ENCODE measurements around the gene KIAA1217.

KIAA1217 gene

GRCh38 chr10:24376731-24377130, 167.8 kb downstream of the KIAA1217 start:
- no peaks in the 10 kb centered on the region for H3K9me3 ChIP-seq (replicated peaks in 1 of 2; ENCODE audit: control insufficient read depth in 2 of 2, insufficient read depth in 1 of 2, low read depth in 1 of 2, low read length in 2 of 2)
- no peak for DNase-seq (ENCODE audit: low spot score)
- no peak overlapping the region for H2AFZ ChIP-seq (ENCODE audit: low read length)
- H3K4ac ChIP-seq (ENCODE audit: low read length): no peak overlapping the region
- H3K14ac ChIP-seq (ENCODE audit: low read length): no peak overlapping the region
- no peak overlapping the region for H3K4me3 ChIP-seq (ENCODE audit: low read length in 2 of 2)
- no peak overlapping the region for H2BK120ac ChIP-seq (ENCODE audit: low read depth, low read length)
- H2AK5ac ChIP-seq (ENCODE audit: low read depth, low read length): no peak overlapping the region
- no peak overlapping the region for H2BK15ac ChIP-seq (ENCODE audit: low read length)
- H3K4me1 ChIP-seq (ENCODE audit: control insufficient read depth in 2 of 2, insufficient read depth in 1 of 2, low read depth in 1 of 2, low read length in 2 of 2): no peaks in the 10 kb centered on the region
- H4K91ac ChIP-seq (ENCODE audit: low read depth, low read length, poor library complexity): no peak overlapping the region
- no peak overlapping the region for H2BK12ac ChIP-seq (ENCODE audit: low read length)
- no peak overlapping the region for H4K8ac ChIP-seq (ENCODE audit: low read depth, low read length)
- no peak overlapping the region for H3K23ac ChIP-seq (ENCODE audit: low read depth, low read length, poor library complexity)
- no peaks in the 10 kb centered on the region for H3K27me3 ChIP-seq (ENCODE audit: control insufficient read depth in 3 of 3, insufficient read depth in 3 of 3, low read depth in 1 of 3, low read length in 3 of 3)
- no CpG with 5 or more reads among the region's 4 CpGs for WGBS, 2 donors (ENCODE audit: extremely low coverage in 2 of 2, insufficient read length in 2 of 2, insufficient replicate concordance in 1 of 2)
- H3K9ac ChIP-seq (ENCODE audit: low read depth, low read length, poor library complexity): no peak overlapping the region
- no peaks in the 10 kb centered on the region for H3K36me3 ChIP-seq (replicated peaks in 1 of 2; ENCODE audit: control insufficient read depth in 2 of 2, insufficient read depth in 2 of 2, low read length in 2 of 2)
- no peak overlapping the region for H3K27ac ChIP-seq (replicated peaks; ENCODE audit: low read length)
- no peaks in the 10 kb centered on the region for H3K79me1 ChIP-seq (ENCODE audit: low read depth, low read length)
- H3K18ac ChIP-seq (ENCODE audit: low read length): no peak overlapping the region
- H3K4me2 ChIP-seq (ENCODE audit: insufficient read depth, low read length, poor library complexity, severe bottlenecking): no peak overlapping the region
- no peak overlapping the region for H2BK5ac ChIP-seq (ENCODE audit: low read length)

- H3K4me2 ChIP-seq (ENCODE audit: insufficient read depth, low read length, poor library complexity, severe bottlenecking): no peak overlapping the region
- H3K14ac ChIP-seq (ENCODE audit: low read length): no peak overlapping the region
- H2BK120ac ChIP-seq (ENCODE audit: low read depth, low read length): no peak overlapping the region
- H3K27me3 ChIP-seq (ENCODE audit: control insufficient read depth in 3 of 3, insufficient read depth in 3 of 3, low read depth in 1 of 3, low read length in 3 of 3): no peaks in the 10 kb centered on the region
- H3K4me1 ChIP-seq (ENCODE audit: control insufficient read depth in 2 of 2, insufficient read depth in 1 of 2, low read depth in 1 of 2, low read length in 2 of 2): peaks cover 0 to 4% of the 10 kb centered on the region in 2 donors
- no peak overlapping the region for H3K4ac ChIP-seq (ENCODE audit: low read length)
- no peak overlapping the region for H4K91ac ChIP-seq (ENCODE audit: low read depth, low read length, poor library complexity)
- H3K27ac ChIP-seq (replicated peaks; ENCODE audit: low read length): no peak overlapping the region
- DNase-seq (ENCODE audit: low spot score): no peak
- no CpG with 5 or more reads among the region's 6 CpGs for WGBS, 2 donors (ENCODE audit: extremely low coverage in 2 of 2, insufficient read length in 2 of 2, insufficient replicate concordance in 1 of 2)
- no peak overlapping the region for H3K9ac ChIP-seq (ENCODE audit: low read depth, low read length, poor library complexity)
- no peak overlapping the region for H2BK5ac ChIP-seq (ENCODE audit: low read length)
- no peak overlapping the region for H3K4me3 ChIP-seq (ENCODE audit: low read length in 2 of 2)
- no peak overlapping the region for H3K18ac ChIP-seq (ENCODE audit: low read length)
- H2AK5ac ChIP-seq (ENCODE audit: low read depth, low read length): no peak overlapping the region
- H3K23ac ChIP-seq (ENCODE audit: low read depth, low read length, poor library complexity): no peak overlapping the region
- H3K9me3 ChIP-seq (replicated peaks in 1 of 2; ENCODE audit: control insufficient read depth in 2 of 2, insufficient read depth in 1 of 2, low read depth in 1 of 2, low read length in 2 of 2): no peaks in the 10 kb centered on the region
- H2AFZ ChIP-seq (ENCODE audit: low read length): no peak overlapping the region
- H3K36me3 ChIP-seq (replicated peaks in 1 of 2; ENCODE audit: control insufficient read depth in 2 of 2, insufficient read depth in 2 of 2, low read length in 2 of 2): no peaks in the 10 kb centered on the region
- no peaks in the 10 kb centered on the region for H3K79me1 ChIP-seq (ENCODE audit: low read depth, low read length)
- H4K8ac ChIP-seq (ENCODE audit: low read depth, low read length): no peak overlapping the region
- H2BK12ac ChIP-seq (ENCODE audit: low read length): no peak overlapping the region
- no peak overlapping the region for H2BK15ac ChIP-seq (ENCODE audit: low read length)
These were observed 169.4 kb downstream of the KIAA1217 start for GRCh38 chr10:24378126-24378920.

- no peaks in the 10 kb centered on the region for H3K36me3 ChIP-seq (replicated peaks in 1 of 2; ENCODE audit: control insufficient read depth in 2 of 2, insufficient read depth in 2 of 2, low read length in 2 of 2)
- no peak overlapping the region for H3K23ac ChIP-seq (ENCODE audit: low read depth, low read length, poor library complexity)
- no peak overlapping the region for H2BK12ac ChIP-seq (ENCODE audit: low read length)
- H2BK15ac ChIP-seq (ENCODE audit: low read length): no peak overlapping the region
- no peak overlapping the region for H2BK120ac ChIP-seq (ENCODE audit: low read depth, low read length)
- H3K4ac ChIP-seq (ENCODE audit: low read length): no peak overlapping the region
- H3K4me2 ChIP-seq (ENCODE audit: insufficient read depth, low read length, poor library complexity, severe bottlenecking): no peak overlapping the region
- H3K27me3 ChIP-seq (ENCODE audit: control insufficient read depth in 3 of 3, insufficient read depth in 3 of 3, low read depth in 1 of 3, low read length in 3 of 3): no peaks in the 10 kb centered on the region
- H2BK5ac ChIP-seq (ENCODE audit: low read length): no peak overlapping the region
- H3K27ac ChIP-seq (replicated peaks; ENCODE audit: low read length): no peak overlapping the region
- H2AK5ac ChIP-seq (ENCODE audit: low read depth, low read length): no peak overlapping the region
- H3K9me3 ChIP-seq (replicated peaks in 1 of 2; ENCODE audit: control insufficient read depth in 2 of 2, insufficient read depth in 1 of 2, low read depth in 1 of 2, low read length in 2 of 2): no peaks in the 10 kb centered on the region
- WGBS, 2 donors (ENCODE audit: extremely low coverage in 2 of 2, insufficient read length in 2 of 2, insufficient replicate concordance in 1 of 2): no CpG with 5 or more reads among the region's 9 CpGs
- H3K18ac ChIP-seq (ENCODE audit: low read length): no peak overlapping the region
- no peak overlapping the region for H3K9ac ChIP-seq (ENCODE audit: low read depth, low read length, poor library complexity)
- H3K79me1 ChIP-seq (ENCODE audit: low read depth, low read length): no peaks in the 10 kb centered on the region
- H4K91ac ChIP-seq (ENCODE audit: low read depth, low read length, poor library complexity): no peak overlapping the region
- no peak overlapping the region for H4K8ac ChIP-seq (ENCODE audit: low read depth, low read length)
- peaks cover 12 to 17% of the 10 kb centered on the region in 2 donors for H3K4me1 ChIP-seq (ENCODE audit: control insufficient read depth in 2 of 2, insufficient read depth in 1 of 2, low read depth in 1 of 2, low read length in 2 of 2)
- no peak overlapping the region for H3K4me3 ChIP-seq (ENCODE audit: low read length in 2 of 2)
- H2AFZ ChIP-seq (ENCODE audit: low read length): no peak overlapping the region
- H3K14ac ChIP-seq (ENCODE audit: low read length): no peak overlapping the region
- DNase-seq (ENCODE audit: low spot score): no peak
These were observed 172.5 kb downstream of the KIAA1217 start for GRCh38 chr10:24381235-24382010.

GRCh38 chr10:24382045-24382444, 173.1 kb downstream of the KIAA1217 start:
- Histone ChIP-seq H3K14ac (ENCODE audit: low read length) (no peak overlapping the region), H3K4me1 (ENCODE audit: control insufficient read depth in 2 of 2, insufficient read depth in 1 of 2, low read depth in 1 of 2, low read length in 2 of 2) (peaks cover 12 to 17% of the 10 kb centered on the region in 2 donors), H4K91ac (ENCODE audit: low read depth, low read length, poor library complexity) (no peak overlapping the region), H2BK5ac (ENCODE audit: low read length) (no peak overlapping the region), H2BK12ac (ENCODE audit: low read length) (no peak overlapping the region), H3K79me1 (ENCODE audit: low read depth, low read length) (no peaks in the 10 kb centered on the region), H3K4ac (ENCODE audit: low read length) (no peak overlapping the region), H2BK15ac (ENCODE audit: low read length) (no peak overlapping the region), H2AK5ac (ENCODE audit: low read depth, low read length) (no peak overlapping the region), H3K9me3 (replicated peaks in 1 of 2; ENCODE audit: control insufficient read depth in 2 of 2, insufficient read depth in 1 of 2, low read depth in 1 of 2, low read length in 2 of 2) (no peaks in the 10 kb centered on the region), H3K18ac (ENCODE audit: low read length) (no peak overlapping the region), H3K36me3 (replicated peaks in 1 of 2; ENCODE audit: control insufficient read depth in 2 of 2, insufficient read depth in 2 of 2, low read length in 2 of 2) (no peaks in the 10 kb centered on the region), H4K8ac (ENCODE audit: low read depth, low read length) (no peak overlapping the region), H3K4me3 (ENCODE audit: low read length in 2 of 2) (no peak overlapping the region), H3K23ac (ENCODE audit: low read depth, low read length, poor library complexity) (no peak overlapping the region), H3K27me3 (ENCODE audit: control insufficient read depth in 3 of 3, insufficient read depth in 3 of 3, low read depth in 1 of 3, low read length in 3 of 3) (no peaks in the 10 kb centered on the region), H3K27ac (replicated peaks; ENCODE audit: low read length) (no peak overlapping the region), H2AFZ (ENCODE audit: low read length) (no peak overlapping the region), H3K4me2 (ENCODE audit: insufficient read depth, low read length, poor library complexity, severe bottlenecking) (no peak overlapping the region), H3K9ac (ENCODE audit: low read depth, low read length, poor library complexity) (no peak overlapping the region), H2BK120ac (ENCODE audit: low read depth, low read length) (no peak overlapping the region)
- no CpG with 5 or more reads among the region's 3 CpGs for WGBS, 2 donors (ENCODE audit: extremely low coverage in 2 of 2, insufficient read length in 2 of 2, insufficient replicate concordance in 1 of 2)
- no peak for DNase-seq (ENCODE audit: low spot score)

Measured in neuronal stem cell (in vitro differentiated cells).